Osteoblast (primary cell): Measurements from ENCODE around the gene MAPRE2. TPM values are rescaled to one million over a fixed set of nuclear protein-coding genes. Genes with fewer than 3 reads are reported as not detected.
A peak's percentile ranks its signal among the peaks of the same experiment; 100 is the strongest.

Source experiments
- DNase-seq: peaks from one replicate; pipeline ENCODE4 v3.0.0; 2011; ENCODE audit warnings: low spot score, mixed read lengths; ENCODE audit not compliant: insufficient read length; ENCODE audit errors: missing footprints
- H2AFZ ChIP-seq: 2 replicates; pipeline ENCODE4 v1.6.0; 2011; ENCODE audit warnings: mild to moderate bottlenecking, low read length
- H3K27ac ChIP-seq: 2 replicates; pipeline ENCODE4 v1.5.1; 2011; ENCODE audit warnings: mild to moderate bottlenecking, low read depth, low read length, moderate library complexity
- H3K27me3 ChIP-seq: 2 replicates; pipeline ENCODE4 v1.6.0; 2012; ENCODE audit warnings: mild to moderate bottlenecking, control low read depth, inconsistent platforms, low read length, moderate library complexity; ENCODE audit not compliant: insufficient read depth
- H3K36me3 ChIP-seq: 2 replicates; pipeline ENCODE4 v1.5.1; 2011; ENCODE audit warnings: mild to moderate bottlenecking, low read length, control low read depth, moderate library complexity; ENCODE audit not compliant: insufficient read depth
- H3K4me1 ChIP-seq: 2 replicates; pipeline ENCODE4 v1.5.1; 2011; ENCODE audit warnings: mild to moderate bottlenecking, low read length, control low read depth, moderate library complexity; ENCODE audit not compliant: insufficient read depth
- H3K4me2 ChIP-seq: 2 replicates; pipeline ENCODE4 v1.6.0; 2011; ENCODE audit warnings: mild to moderate bottlenecking, low read length; ENCODE audit not compliant: insufficient read depth
- H3K4me3 ChIP-seq: fragments of 200-600 bp; sonication (generic); 3 replicates; pipeline ENCODE4 v1.5.1; 2012; ENCODE audit warnings: mild to moderate bottlenecking, low read length, inconsistent platforms; ENCODE audit not compliant: insufficient read depth
- H3K79me2 ChIP-seq: 2 replicates; pipeline ENCODE4 v1.6.0; 2012; ENCODE audit warnings: mild to moderate bottlenecking, low read length, control low read depth, inconsistent platforms; ENCODE audit not compliant: insufficient read depth
- H3K9me3 ChIP-seq: 2 replicates; pipeline ENCODE4 v1.5.1; 2011; ENCODE audit warnings: low read depth, low read length, control low read depth
- H4K20me1 ChIP-seq: 2 replicates; pipeline ENCODE4 v1.6.0; 2012; ENCODE audit warnings: mild to moderate bottlenecking, low read length, control low read depth; ENCODE audit not compliant: insufficient read depth
- total RNA-seq: library from RNA; depleted of rRNA; stranded (reverse); fragments of >200 nt; gene quantifications from 2 replicates; pipeline ENCODE4 v1.2.3, GENCODE V29; 2012
- TF ChIP-seq, protein P1 (sequence below): IDR thresholded peaks from 2 replicates; pipeline ENCODE4 v1.5.1; 2011; ENCODE audit warnings: mild to moderate bottlenecking, low read depth, low read length, moderate library complexity; ENCODE audit errors: extremely low read depth

The MAPRE2 gene
- total RNA-seq, 1 donor = 21.7 TPM

DNA sequence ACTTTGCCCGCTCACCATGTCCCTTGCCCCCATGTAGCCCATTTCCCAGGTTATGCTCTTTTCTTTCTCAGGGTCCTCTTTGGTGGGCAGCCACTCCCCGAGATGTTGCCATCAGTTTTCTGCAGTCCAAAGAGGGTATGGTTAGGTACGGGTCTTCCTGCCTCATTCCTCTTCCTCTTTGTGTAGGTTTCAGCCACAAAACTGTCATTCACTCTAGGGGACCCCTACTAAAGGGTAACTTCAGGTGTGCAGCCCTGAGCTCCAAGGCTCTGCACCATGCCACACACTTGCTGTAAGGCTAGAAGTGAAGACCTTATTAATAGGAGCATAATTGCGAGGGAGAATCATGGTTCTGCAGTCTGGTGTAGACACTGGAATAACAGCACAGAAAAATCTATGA, 99.9 kb downstream of the MAPRE2 start:
- no peak overlapping the region for H3K4me2 ChIP-seq
- no peaks in the 10 kb centered on the region for H3K27me3 ChIP-seq
- H3K79me2 ChIP-seq = no peaks in the 10 kb centered on the region
- H3K27ac ChIP-seq = no peak overlapping the region
- H3K4me3 ChIP-seq = no peak overlapping the region
- no peak overlapping the region for H2AFZ ChIP-seq
- no peaks in the 10 kb centered on the region for H4K20me1 ChIP-seq
- TF ChIP-seq, protein P1, sequence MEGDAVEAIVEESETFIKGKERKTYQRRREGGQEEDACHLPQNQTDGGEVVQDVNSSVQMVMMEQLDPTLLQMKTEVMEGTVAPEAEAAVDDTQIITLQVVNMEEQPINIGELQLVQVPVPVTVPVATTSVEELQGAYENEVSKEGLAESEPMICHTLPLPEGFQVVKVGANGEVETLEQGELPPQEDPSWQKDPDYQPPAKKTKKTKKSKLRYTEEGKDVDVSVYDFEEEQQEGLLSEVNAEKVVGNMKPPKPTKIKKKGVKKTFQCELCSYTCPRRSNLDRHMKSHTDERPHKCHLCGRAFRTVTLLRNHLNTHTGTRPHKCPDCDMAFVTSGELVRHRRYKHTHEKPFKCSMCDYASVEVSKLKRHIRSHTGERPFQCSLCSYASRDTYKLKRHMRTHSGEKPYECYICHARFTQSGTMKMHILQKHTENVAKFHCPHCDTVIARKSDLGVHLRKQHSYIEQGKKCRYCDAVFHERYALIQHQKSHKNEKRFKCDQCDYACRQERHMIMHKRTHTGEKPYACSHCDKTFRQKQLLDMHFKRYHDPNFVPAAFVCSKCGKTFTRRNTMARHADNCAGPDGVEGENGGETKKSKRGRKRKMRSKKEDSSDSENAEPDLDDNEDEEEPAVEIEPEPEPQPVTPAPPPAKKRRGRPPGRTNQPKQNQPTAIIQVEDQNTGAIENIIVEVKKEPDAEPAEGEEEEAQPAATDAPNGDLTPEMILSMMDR = no peak
- H3K4me1 ChIP-seq = no peaks in the 10 kb centered on the region
- H3K9me3 ChIP-seq = no peaks in the 10 kb centered on the region
- DNase-seq = no peak
- no peaks in the 10 kb centered on the region for H3K36me3 ChIP-seq

DNA sequence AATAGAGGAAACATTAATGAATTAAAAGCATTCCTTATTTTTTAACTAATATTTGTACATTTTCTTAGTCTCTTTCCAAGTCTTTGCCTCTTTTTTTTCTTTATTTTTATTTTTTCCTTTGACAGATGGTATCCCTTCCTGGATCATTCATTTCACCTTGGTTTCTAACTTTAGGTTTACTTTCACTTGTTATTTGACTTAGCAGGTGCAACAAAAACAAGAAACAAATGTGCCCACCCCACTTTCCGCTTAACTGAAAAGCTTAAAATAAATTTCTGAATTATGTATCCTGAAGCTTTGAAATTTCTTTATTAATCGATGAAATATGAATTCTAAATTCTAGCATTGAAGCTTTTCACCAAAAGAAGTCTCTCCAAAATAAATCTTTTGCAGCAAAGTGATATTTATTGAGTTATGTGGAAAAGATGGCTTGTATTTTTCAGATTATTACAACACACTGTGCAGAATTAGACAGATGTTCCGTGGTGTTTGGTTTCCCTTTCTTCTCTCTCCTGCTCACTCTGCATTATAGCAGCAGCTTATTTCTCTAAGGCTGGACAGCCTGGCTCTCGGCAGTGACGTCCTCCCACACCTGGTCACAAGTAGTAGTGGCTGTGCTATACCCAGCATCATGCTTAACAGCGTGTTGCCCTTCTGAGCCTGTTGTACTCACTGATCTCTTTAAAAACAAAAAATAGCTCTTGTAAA, 100.5 kb downstream of the MAPRE2 start:
- H3K4me1 ChIP-seq = no peaks in the 10 kb centered on the region
- no peak overlapping the region for H3K4me2 ChIP-seq
- H3K9me3 ChIP-seq = no peaks in the 10 kb centered on the region
- TF ChIP-seq, protein P1 = no peak
- no peak overlapping the region for H3K4me3 ChIP-seq
- H3K36me3 ChIP-seq = no peaks in the 10 kb centered on the region
- no peaks in the 10 kb centered on the region for H3K27me3 ChIP-seq
- no peak overlapping the region for H3K27ac ChIP-seq
- DNase-seq = no peak
- no peak overlapping the region for H2AFZ ChIP-seq
- no peaks in the 10 kb centered on the region for H3K79me2 ChIP-seq
- no peaks in the 10 kb centered on the region for H4K20me1 ChIP-seq

GRCh38 chr18:35142275-35142615, 101.0 kb downstream of the MAPRE2 start:
- Histone ChIP-seq H4K20me1 (no peaks in the 10 kb centered on the region), H2AFZ (no peak overlapping the region), H3K27me3 (no peaks in the 10 kb centered on the region), H3K27ac (no peak overlapping the region), H3K79me2 (no peaks in the 10 kb centered on the region), H3K36me3 (no peaks in the 10 kb centered on the region), H3K9me3 (no peaks in the 10 kb centered on the region), H3K4me3 (no peak overlapping the region), H3K4me2 (no peak overlapping the region), H3K4me1 (no peaks in the 10 kb centered on the region)
- TF ChIP-seq, protein P1 = no peak
- DNase-seq = no peak

GRCh38 chr18:35143622-35144596, 102.7 kb downstream of the MAPRE2 start:
- no peaks in the 10 kb centered on the region for H3K4me1 ChIP-seq
- H3K36me3 ChIP-seq = no peaks in the 10 kb centered on the region
- no peaks in the 10 kb centered on the region for H4K20me1 ChIP-seq
- TF ChIP-seq, protein P1 = peak; percentile 88
- H3K4me2 ChIP-seq = no peak overlapping the region
- no peak for DNase-seq
- H3K27me3 ChIP-seq = no peaks in the 10 kb centered on the region
- no peak overlapping the region for H2AFZ ChIP-seq
- no peak overlapping the region for H3K4me3 ChIP-seq
- no peak overlapping the region for H3K27ac ChIP-seq
- no peaks in the 10 kb centered on the region for H3K9me3 ChIP-seq
- no peaks in the 10 kb centered on the region for H3K79me2 ChIP-seq
